ENCODE results near the gene PLA2G4B.

The PLA2G4B gene

DNA sequence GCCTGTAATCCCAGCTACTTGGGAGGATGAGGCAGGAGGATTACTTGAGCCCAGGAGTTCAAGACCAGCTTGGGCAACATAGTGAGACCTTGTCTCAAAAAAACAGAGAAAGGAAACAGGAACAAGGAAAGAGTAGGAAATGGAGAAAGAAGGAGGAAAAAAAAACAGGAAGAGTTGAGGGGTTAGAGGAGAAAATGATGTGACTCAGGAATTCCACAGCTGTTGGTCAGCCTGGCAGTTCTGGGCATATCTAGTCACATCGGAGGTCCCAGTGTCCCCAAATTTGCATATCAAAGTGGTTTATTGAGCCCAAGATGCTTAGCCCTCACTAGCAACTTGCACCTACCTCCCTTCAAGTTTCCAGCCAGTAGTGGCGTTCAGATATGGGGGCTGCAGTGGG, 29.5 kb upstream of the PLA2G4B start:
- TF ChIP-seq, protein P1, sequence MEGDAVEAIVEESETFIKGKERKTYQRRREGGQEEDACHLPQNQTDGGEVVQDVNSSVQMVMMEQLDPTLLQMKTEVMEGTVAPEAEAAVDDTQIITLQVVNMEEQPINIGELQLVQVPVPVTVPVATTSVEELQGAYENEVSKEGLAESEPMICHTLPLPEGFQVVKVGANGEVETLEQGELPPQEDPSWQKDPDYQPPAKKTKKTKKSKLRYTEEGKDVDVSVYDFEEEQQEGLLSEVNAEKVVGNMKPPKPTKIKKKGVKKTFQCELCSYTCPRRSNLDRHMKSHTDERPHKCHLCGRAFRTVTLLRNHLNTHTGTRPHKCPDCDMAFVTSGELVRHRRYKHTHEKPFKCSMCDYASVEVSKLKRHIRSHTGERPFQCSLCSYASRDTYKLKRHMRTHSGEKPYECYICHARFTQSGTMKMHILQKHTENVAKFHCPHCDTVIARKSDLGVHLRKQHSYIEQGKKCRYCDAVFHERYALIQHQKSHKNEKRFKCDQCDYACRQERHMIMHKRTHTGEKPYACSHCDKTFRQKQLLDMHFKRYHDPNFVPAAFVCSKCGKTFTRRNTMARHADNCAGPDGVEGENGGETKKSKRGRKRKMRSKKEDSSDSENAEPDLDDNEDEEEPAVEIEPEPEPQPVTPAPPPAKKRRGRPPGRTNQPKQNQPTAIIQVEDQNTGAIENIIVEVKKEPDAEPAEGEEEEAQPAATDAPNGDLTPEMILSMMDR (IDR thresholded peaks at IDR 0.05; ENCODE audit: low read depth, low read length) = no peak
- no peak for TF ChIP-seq EZH2phosphoT487 (IDR thresholded peaks at IDR 0.05; ENCODE audit: low read depth)
- H3K36me3 ChIP-seq (replicated peaks; ENCODE audit: low read depth, low read length) = no peaks in the 10 kb centered on the region
- no peak overlapping the region for H3K9ac ChIP-seq (ENCODE audit: low read length)
- no peak overlapping the region for H3K4me2 ChIP-seq (ENCODE audit: low read length)
- H3K27me3 ChIP-seq (ENCODE audit: low read depth, low read length) = no peaks in the 10 kb centered on the region
- H2AFZ ChIP-seq (ENCODE audit: low read depth, low read length) = no peak overlapping the region
- H3K4me3 ChIP-seq (ENCODE audit: low read length) = no peak overlapping the region
- H3K4me1 ChIP-seq (ENCODE audit: low read length) = no peaks in the 10 kb centered on the region
- H4K20me1 ChIP-seq (ENCODE audit: insufficient read depth, low read length) = no peaks in the 10 kb centered on the region
- no peaks in the 10 kb centered on the region for H3K9me3 ChIP-seq (ENCODE audit: insufficient read depth, low read length)
- no peaks in the 10 kb centered on the region for H3K79me2 ChIP-seq (ENCODE audit: low read length)
- H3K27ac ChIP-seq (ENCODE audit: low read length) = no peak overlapping the region

DNA sequence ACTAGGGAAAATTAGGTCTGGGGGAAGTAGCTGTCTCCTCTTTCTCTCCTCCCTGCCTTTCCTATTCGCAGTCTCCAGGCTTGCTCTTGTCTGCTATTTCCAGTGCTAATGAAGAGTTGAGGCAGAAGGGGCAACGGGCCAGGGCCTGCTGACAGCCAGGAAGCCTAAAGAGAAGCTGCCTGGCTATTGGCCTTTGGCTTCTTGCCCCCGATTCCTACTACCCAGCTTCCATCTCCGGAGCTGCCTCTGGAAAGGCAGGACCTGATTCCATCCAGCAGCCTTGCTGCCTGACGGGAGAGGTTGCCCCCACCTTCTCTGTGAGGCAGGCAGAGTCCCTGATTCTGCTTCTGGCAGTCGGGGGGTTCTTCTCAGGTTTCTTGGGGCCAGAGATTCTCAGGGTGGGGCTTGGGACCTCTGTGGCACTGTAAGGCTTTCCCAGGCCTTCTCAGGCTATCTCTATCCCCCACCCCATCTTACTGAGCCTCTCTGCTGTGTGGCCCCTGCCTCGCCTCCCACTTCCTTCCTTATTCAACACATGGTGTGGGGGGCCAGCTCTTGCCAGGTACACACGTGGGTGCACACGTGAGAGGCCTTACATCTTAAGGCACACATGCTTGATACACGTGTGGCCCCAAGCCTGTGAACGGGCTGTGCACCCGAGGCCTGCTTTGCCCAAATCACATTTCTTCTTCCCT, 29.0 kb upstream of the PLA2G4B start:
- TF ChIP-seq, protein P1 (IDR thresholded peaks at IDR 0.05; ENCODE audit: low read depth, low read length) = no peak
- TF ChIP-seq EZH2phosphoT487 (IDR thresholded peaks at IDR 0.05; ENCODE audit: low read depth) = no peak
- H2AFZ ChIP-seq (ENCODE audit: low read depth, low read length) = no peak overlapping the region
- no peaks in the 10 kb centered on the region for H3K79me2 ChIP-seq (ENCODE audit: low read length)
- H3K27me3 ChIP-seq (ENCODE audit: low read depth, low read length) = no peaks in the 10 kb centered on the region
- H3K4me1 ChIP-seq (ENCODE audit: low read length) = no peaks in the 10 kb centered on the region
- no peak overlapping the region for H3K27ac ChIP-seq (ENCODE audit: low read length)
- no peaks in the 10 kb centered on the region for H4K20me1 ChIP-seq (ENCODE audit: insufficient read depth, low read length)
- H3K4me3 ChIP-seq (ENCODE audit: low read length) = no peak overlapping the region
- no peaks in the 10 kb centered on the region for H3K9me3 ChIP-seq (ENCODE audit: insufficient read depth, low read length)
- no peak overlapping the region for H3K4me2 ChIP-seq (ENCODE audit: low read length)
- H3K9ac ChIP-seq (ENCODE audit: low read length) = no peak overlapping the region
- no peaks in the 10 kb centered on the region for H3K36me3 ChIP-seq (replicated peaks; ENCODE audit: low read depth, low read length)

DNA sequence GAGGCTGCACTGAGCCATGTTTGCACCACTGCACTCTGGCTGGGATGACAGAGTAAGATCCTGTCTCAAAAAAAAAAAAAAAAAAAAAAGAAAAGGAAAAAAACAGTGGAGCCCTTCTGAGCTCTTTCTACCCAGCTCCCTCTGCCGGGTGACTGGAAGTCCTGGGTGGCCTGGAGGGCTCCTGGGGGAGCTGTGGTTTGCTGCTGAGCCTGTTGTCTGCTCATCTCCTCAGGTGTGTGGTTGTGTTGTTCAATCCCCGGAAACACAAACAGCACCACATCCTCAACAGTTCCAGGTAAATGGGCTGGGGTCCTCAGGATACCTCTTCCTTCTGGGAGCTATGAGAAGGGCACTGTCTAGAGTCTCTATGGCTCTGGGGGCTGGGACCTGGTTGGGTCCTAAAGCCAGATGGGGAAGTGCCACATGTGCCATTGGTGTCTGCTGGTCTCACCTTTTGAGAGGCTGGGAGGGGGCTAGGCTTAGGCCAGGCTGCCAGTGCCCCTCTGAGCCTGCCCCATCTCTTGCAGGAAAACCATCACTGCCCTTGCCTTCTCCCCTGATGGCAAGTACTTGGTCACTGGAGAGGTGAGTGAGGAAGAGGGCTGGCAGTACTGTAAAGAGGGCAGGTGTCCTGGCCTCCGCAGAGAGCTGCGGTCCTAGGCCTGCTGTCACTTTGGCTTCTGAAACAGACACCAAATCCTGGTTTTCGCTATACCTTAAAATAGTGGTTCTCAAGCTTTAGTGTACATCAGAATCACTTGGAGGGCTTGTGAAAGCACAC, 27.8 kb upstream of the PLA2G4B start:
- Histone ChIP-seq H3K27me3 (ENCODE audit: low read depth, low read length) (no peaks in the 10 kb centered on the region), H3K9me3 (ENCODE audit: insufficient read depth, low read length) (no peaks in the 10 kb centered on the region), H3K4me2 (ENCODE audit: low read length) (no peak overlapping the region), H3K79me2 (ENCODE audit: low read length) (no peaks in the 10 kb centered on the region), H3K36me3 (replicated peaks; ENCODE audit: low read depth, low read length) (peaks cover 4% of the 10 kb centered on the region), H3K9ac (ENCODE audit: low read length) (no peak overlapping the region), H3K4me3 (ENCODE audit: low read length) (no peak overlapping the region), H4K20me1 (ENCODE audit: insufficient read depth, low read length) (no peaks in the 10 kb centered on the region), H3K4me1 (ENCODE audit: low read length) (no peaks in the 10 kb centered on the region), H3K27ac (ENCODE audit: low read length) (no peak overlapping the region), H2AFZ (ENCODE audit: low read depth, low read length) (no peak overlapping the region)
- TF ChIP-seq, protein P1 (IDR thresholded peaks at IDR 0.05; ENCODE audit: low read depth, low read length) = no peak
- no peak for TF ChIP-seq EZH2phosphoT487 (IDR thresholded peaks at IDR 0.05; ENCODE audit: low read depth)

DNA sequence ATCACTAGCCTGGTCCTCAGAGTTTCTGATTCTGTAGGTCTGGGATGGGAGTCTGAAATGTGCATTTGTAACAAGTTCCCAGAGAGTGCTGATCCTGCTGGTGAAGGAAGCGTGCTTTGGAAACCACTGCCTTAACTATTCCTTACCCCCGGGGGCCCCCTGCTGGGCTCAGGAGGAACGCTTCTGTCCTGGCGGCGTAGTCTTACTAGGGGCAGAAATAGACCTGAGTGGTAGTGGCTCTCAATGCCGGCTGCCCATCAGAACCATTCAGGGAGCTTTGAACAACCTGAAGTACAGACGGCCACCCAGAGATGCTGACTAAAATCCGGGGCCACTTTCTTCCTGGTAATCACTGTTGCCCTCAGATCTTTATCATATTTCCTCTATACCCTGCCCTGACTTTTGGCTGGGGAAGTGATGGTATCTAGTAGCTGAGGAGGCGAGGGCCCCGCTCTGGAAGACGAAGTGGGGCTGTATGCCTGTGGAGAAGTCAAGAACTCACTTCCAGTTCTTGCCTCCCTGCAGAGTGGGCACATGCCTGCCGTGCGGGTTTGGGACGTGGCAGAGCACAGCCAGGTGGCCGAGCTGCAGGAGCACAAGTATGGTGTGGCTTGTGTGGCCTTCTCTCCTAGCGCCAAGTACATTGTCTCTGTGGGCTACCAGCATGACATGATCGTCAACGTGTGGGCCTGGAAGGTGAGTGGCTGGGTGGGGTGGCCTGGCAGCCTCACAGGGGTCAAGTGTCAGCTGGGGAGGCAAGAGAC, 27.0 kb upstream of the PLA2G4B start:
- Histone ChIP-seq H3K79me2 (ENCODE audit: low read length) (no peaks in the 10 kb centered on the region), H3K27me3 (ENCODE audit: low read depth, low read length) (no peaks in the 10 kb centered on the region), H3K4me2 (ENCODE audit: low read length) (no peak overlapping the region), H2AFZ (ENCODE audit: low read depth, low read length) (no peak overlapping the region), H3K4me1 (ENCODE audit: low read length) (no peaks in the 10 kb centered on the region), H4K20me1 (ENCODE audit: insufficient read depth, low read length) (no peaks in the 10 kb centered on the region), H3K9ac (ENCODE audit: low read length) (no peak overlapping the region), H3K36me3 (replicated peaks; ENCODE audit: low read depth, low read length) (peaks cover 6% of the 10 kb centered on the region), H3K27ac (ENCODE audit: low read length) (no peak overlapping the region), H3K9me3 (ENCODE audit: insufficient read depth, low read length) (no peaks in the 10 kb centered on the region), H3K4me3 (ENCODE audit: low read length) (no peak overlapping the region)
- TF ChIP-seq EZH2phosphoT487 (IDR thresholded peaks at IDR 0.05; ENCODE audit: low read depth) = no peak
- TF ChIP-seq, protein P1 (IDR thresholded peaks at IDR 0.05; ENCODE audit: low read depth, low read length) = peak; percentile 87
